Bronchial epithelial cell (primary cell): Measurements from ENCODE around the gene ARHGAP31. TPM values are rescaled to one million over a fixed set of nuclear protein-coding genes. Genes with fewer than 3 reads are reported as not detected.
A peak's percentile ranks its signal among the peaks of the same experiment; 100 is the strongest.

Experiments used
- DNase-seq: peaks from one replicate; pipeline ENCODE4 v3.0.0-alpha.2; 2010; ENCODE audit warnings: low read depth
- FAIRE-seq: peaks from 2 replicates; lab custom pipeline; 2011; peaks lifted over from hg19 to GRCh38; lab: Jason Lieb, UNC
- H3K27me3 ChIP-seq: 2 replicates; pipeline ENCODE4 v1.5.1; 2011; ENCODE audit warnings: low read length; ENCODE audit not compliant: control insufficient read depth, insufficient read depth
- H3K36me3 ChIP-seq: 2 replicates; pipeline ENCODE4 v1.5.1; 2011; ENCODE audit warnings: low read length; ENCODE audit not compliant: control insufficient read depth, insufficient read depth
- H3K4me3 ChIP-seq: 2 replicates; pipeline ENCODE4 v1.5.1; 2011; ENCODE audit warnings: mild to moderate bottlenecking, low read depth, low read length, control low read depth
- CTCF ChIP-seq: IDR thresholded peaks from 2 replicates; pipeline ENCODE4 v1.5.1; 2011; ENCODE audit warnings: mild to moderate bottlenecking, moderate library complexity, low read length, control low read depth, inconsistent platforms; ENCODE audit not compliant: insufficient read depth, severe bottlenecking
- total RNA-seq: library from RNA; depleted of rRNA; stranded (reverse); fragments of >200 nt; gene quantifications from 2 replicates; pipeline ENCODE4 v1.2.1, GENCODE V29; 2014

The ARHGAP31 gene
- total RNA-seq, 1 donor from 2014 or later = 0.26 TPM

- Histone ChIP-seq H3K36me3 (no peaks in the 10 kb centered on the region), H3K4me3 (no peak overlapping the region), H3K27me3 (no peaks in the 10 kb centered on the region)
- FAIRE-seq = no peak
- DNase-seq = peak; percentile 15
- no peak for TF ChIP-seq CTCF
Observed at GRCh38 chr3:119403201-119403600, 109.0 kb downstream of the ARHGAP31 start.

- no peak for FAIRE-seq
- Histone ChIP-seq H3K27me3 (no peaks in the 10 kb centered on the region), H3K4me3 (no peak overlapping the region), H3K36me3 (no peaks in the 10 kb centered on the region)
- no peak for DNase-seq
- TF ChIP-seq CTCF = no peak
Observed at GRCh38 chr3:119405315-119405714, 111.1 kb downstream of the ARHGAP31 start.

- no peak for FAIRE-seq
- TF ChIP-seq CTCF = no peak
- Histone ChIP-seq H3K36me3 (no peaks in the 10 kb centered on the region), H3K4me3 (no peak overlapping the region), H3K27me3 (no peaks in the 10 kb centered on the region)
- no peak for DNase-seq
Observed at GRCh38 chr3:119408243-119408950, 114.2 kb downstream of the ARHGAP31 start.

GRCh38 chr3:119409844-119410243 is 115.7 kb downstream of the ARHGAP31 start:
- H3K27me3 ChIP-seq = no peaks in the 10 kb centered on the region
- H3K4me3 ChIP-seq = no peak overlapping the region
- TF ChIP-seq CTCF = no peak
- FAIRE-seq (no peak), DNase-seq (no peak)
- H3K36me3 ChIP-seq = no peaks in the 10 kb centered on the region

- no peaks in the 10 kb centered on the region for H3K27me3 ChIP-seq
- no peak overlapping the region for H3K4me3 ChIP-seq
- H3K36me3 ChIP-seq = no peaks in the 10 kb centered on the region
- no peak for DNase-seq
- no peak for TF ChIP-seq CTCF
- no peak for FAIRE-seq
Observed at GRCh38 chr3:119413603-119414280, 119.6 kb downstream of the ARHGAP31 start.
